IMR-90 (cell line): ENCODE data around the gene DUT. TPM values are rescaled to one million over a fixed set of nuclear protein-coding genes. Genes with fewer than 3 reads are reported as not detected.

Experiments used
- ATAC-seq: fragments of 200-7000 bp; cut with Tn5 transposase; 2 replicates; pipeline ENCODE4 v1.9.1; 2020; ENCODE audit warnings: low read depth, mild to moderate bottlenecking, moderate library complexity
- BruUV-seq: library from RNA; stranded (reverse); fragments of 400-500 nt; replicated peaks from 2 replicates; lab custom pipeline; 2021; lab: Mats Ljungman, UMichigan
- CTCF ChIA-PET: fragments of 300-600 bp; formaldehyde crosslinking; extraction: SDS; loops from one replicate; lab custom pipeline; 2021; ENCODE audit warnings: antibody characterized with exemption; lab: Yijun Ruan, JAX
- POLR2A ChIA-PET: fragments of 300-600 bp; sonication (Branson Sonifier 250); formaldehyde crosslinking; loops from one replicate; lab custom pipeline; 2022; ENCODE audit warnings: antibody characterized with exemption; ENCODE audit not compliant: unreplicated experiment; lab: Charles Lee
- DNase-seq: peaks from one replicate; pipeline ENCODE4 v3.0.0; 2013
- H2AFZ ChIP-seq: replicated peaks from 2 replicates; pipeline ENCODE3; 2013; ENCODE audit warnings: low read length, mild to moderate bottlenecking; ENCODE audit not compliant: poor library complexity
- H2AK5ac ChIP-seq: 2 replicates; pipeline ENCODE4 v1.6.1; 2013; ENCODE audit warnings: low read depth, low read length, inconsistent platforms
- H2AK9ac ChIP-seq: replicated peaks from 2 replicates; pipeline ENCODE3; 2013; ENCODE audit warnings: mild to moderate bottlenecking, low read depth, low read length, moderate library complexity; ENCODE audit not compliant: poor library complexity
- H2BK120ac ChIP-seq: 2 replicates; pipeline ENCODE4 v1.6.1; 2013; ENCODE audit warnings: low read depth, low read length, inconsistent platforms
- H2BK15ac ChIP-seq: 3 replicates; pipeline ENCODE4 v1.6.1; 2013; ENCODE audit warnings: low read depth, low read length, inconsistent platforms
- H2BK20ac ChIP-seq: 2 replicates; pipeline ENCODE4 v1.6.1; 2013; ENCODE audit warnings: low read depth, mild to moderate bottlenecking, inconsistent platforms, low read length, moderate library complexity
- H2BK5ac ChIP-seq: 2 replicates; pipeline ENCODE4 v1.6.1; 2013; ENCODE audit warnings: mild to moderate bottlenecking, low read depth, low read length, inconsistent platforms; ENCODE audit not compliant: poor library complexity, severe bottlenecking
- H3K14ac ChIP-seq: replicated peaks from 2 replicates; pipeline ENCODE4 v1.6.1; 2013; ENCODE audit warnings: low read depth, low read length, inconsistent platforms
- H3K18ac ChIP-seq: 2 replicates; pipeline ENCODE4 v1.6.1; 2013; ENCODE audit warnings: low read depth, low read length, control low read depth
- H3K23ac ChIP-seq: 2 replicates; pipeline ENCODE4 v1.6.1; 2013; ENCODE audit warnings: low read depth, low read length, inconsistent platforms
- H3K27ac ChIP-seq: 2 replicates; pipeline ENCODE4 v1.5.1; 2013; ENCODE audit warnings: mild to moderate bottlenecking, control low read depth, low read length; ENCODE audit not compliant: insufficient read depth
- H3K27me3 ChIP-seq: 2 replicates; pipeline ENCODE4 v1.6.1; 2013; ENCODE audit warnings: low read length; ENCODE audit not compliant: control insufficient read depth, insufficient read depth
- H3K36me3 ChIP-seq: 2 replicates; pipeline ENCODE4 v1.6.1; 2013; ENCODE audit warnings: low read length, mixed read lengths; ENCODE audit not compliant: control insufficient read depth, insufficient read depth
- H3K4ac ChIP-seq: 2 replicates; pipeline ENCODE4 v1.6.1; 2013; ENCODE audit warnings: low read depth, low read length, inconsistent platforms
- H3K4me1 ChIP-seq: 2 replicates; pipeline ENCODE4 v1.6.1; 2013; ENCODE audit warnings: low read length, mixed read lengths; ENCODE audit not compliant: control insufficient read depth, insufficient read depth
- H3K4me2 ChIP-seq: 2 replicates; pipeline ENCODE4 v1.6.1; 2013; ENCODE audit warnings: low read depth, mild to moderate bottlenecking, control low read depth, low read length, moderate library complexity
- H3K4me3 ChIP-seq: 2 replicates; pipeline ENCODE4 v1.5.1; 2013; ENCODE audit warnings: low read depth, mild to moderate bottlenecking, control low read depth, low read length, moderate library complexity; ENCODE audit not compliant: insufficient read depth
- H3K56ac ChIP-seq: 2 replicates; pipeline ENCODE4 v1.6.1; 2013; ENCODE audit warnings: low read length, inconsistent platforms; ENCODE audit not compliant: insufficient read depth; ENCODE audit errors: extremely low read depth
- H3K79me1 ChIP-seq, 2 experiments: 2 replicates each; pipeline ENCODE4 v1.6.1; 2013; ENCODE audit warnings: low read length in 2 of 2, inconsistent platforms in 1 of 2, low read depth in 1 of 2
- H3K9ac ChIP-seq: 2 replicates; pipeline ENCODE4 v1.6.1; 2013; ENCODE audit warnings: low read depth, low read length, control low read depth
- H3K9me1 ChIP-seq: 2 replicates; pipeline ENCODE4 v1.6.1; 2013; ENCODE audit warnings: low read length, inconsistent platforms; ENCODE audit not compliant: insufficient read depth
- H3K9me3 ChIP-seq: 2 replicates; pipeline ENCODE4 v1.6.1; 2013; ENCODE audit warnings: low read length; ENCODE audit not compliant: control insufficient read depth, insufficient read depth
- H4K20me1 ChIP-seq: 2 replicates; pipeline ENCODE4 v1.6.1; 2013; ENCODE audit warnings: low read length, inconsistent platforms; ENCODE audit not compliant: insufficient read depth
- H4K5ac ChIP-seq: 2 replicates; pipeline ENCODE4 v1.6.1; 2013; ENCODE audit warnings: mild to moderate bottlenecking, low read depth, low read length, control low read depth
- H4K8ac ChIP-seq, 2 experiments: 2 replicates each; pipeline ENCODE4 v1.6.1; 2013; ENCODE audit warnings: low read depth in 2 of 2, low read length in 2 of 2, control low read depth in 1 of 2, inconsistent platforms in 1 of 2
- H4K91ac ChIP-seq: 2 replicates; pipeline ENCODE4 v1.6.1; 2013; ENCODE audit warnings: low read depth, low read length, inconsistent platforms; ENCODE audit not compliant: insufficient read depth
- CHD1 ChIP-seq: IDR thresholded peaks from 2 replicates; pipeline ENCODE4 v1.6.1; 2012; ENCODE audit warnings: low read depth, low read length, improper control_type of control experiment
- ELK1 ChIP-seq: fragments of 150-350 bp; IDR thresholded peaks from 2 replicates; pipeline ENCODE4 v1.6.1; 2016; ENCODE audit warnings: low read depth, mild to moderate bottlenecking, low read length, moderate library complexity, borderline replicate concordance
- POLR2A ChIP-seq: IDR thresholded peaks from 2 replicates; pipeline ENCODE4 v1.6.1; 2012; ENCODE audit warnings: mild to moderate bottlenecking, low read depth, low read length
- RCOR1 ChIP-seq: IDR thresholded peaks from 2 replicates; pipeline ENCODE4 v1.6.1; 2012; ENCODE audit warnings: mild to moderate bottlenecking, low read length, improper control_type of control experiment; ENCODE audit not compliant: insufficient replicate concordance
- SMC3 ChIP-seq: fragments of 150-350 bp; IDR thresholded peaks from 2 replicates; pipeline ENCODE4 v1.6.1; 2016; ENCODE audit warnings: low read depth, mild to moderate bottlenecking, antibody characterized with exemption, low read length, moderate library complexity
- USF2 ChIP-seq: fragments of 150-350 bp; IDR thresholded peaks from 2 replicates; pipeline ENCODE4 v1.6.1; 2017; ENCODE audit warnings: mild to moderate bottlenecking, antibody characterized with exemption, low read length, low read depth
- WGBS, 2 experiments: methylation state at CpG; one replicate each; pipeline versions ENCODE4 v1.1.5 to v1.1.7; 2013; ENCODE audit warnings: missing lambda C conversion rate in 2 of 2; ENCODE audit not compliant: insufficient read length in 1 of 2; ENCODE audit errors: extremely low coverage in 2 of 2; 5-methylcytosine and 5-hydroxymethylcytosine counted together
- dilution Hi-C: fragments of 300-500 bp; cut with HindIII; formaldehyde crosslinking; loops from one replicate; pipeline ENCODE4 v1.14.3; 2018; ENCODE audit warnings: low sequenced_read_pairs; ENCODE audit not compliant: unreplicated experiment
- in situ Hi-C: fragments of 300-500 bp; cut with MboI; formaldehyde crosslinking; loops from 3 replicates; pipeline ENCODE4 v1.14.3; 2019; ENCODE audit warnings: low sequenced_read_pairs, inconsistent platforms, mixed read lengths
- intact Hi-C: fragments of 100-400 bp; cut with micrococcal nuclease; formaldehyde crosslinking; loops from 2 replicates; pipeline ENCODE4 v1.10.0; 2022
- polyA plus RNA-seq, 3 experiments: library from polyadenylated mRNA; depleted of rRNA; stranded (reverse); fragments of >200 nt; gene quantifications; 2 replicates each; pipeline ENCODE4 v1.2.3, GENCODE V29; 2012; ENCODE audit warnings: low replicate concordance in 1 of 3
- total RNA-seq: library from RNA; depleted of rRNA; stranded (reverse); fragments of >200 nt; gene quantifications from 2 replicates; pipeline ENCODE4 v1.2.3, GENCODE V29; 2012

The DUT gene
- total and polyA plus RNA-seq, 2 of the 4 experiments (the other 2 are of a cell fraction), result 18.8 to 36.4 TPM

- no CpG with 5 or more reads among the region's 2 CpGs for WGBS, 2 experiments
- H3K18ac ChIP-seq, result no peak overlapping the region
- no peak overlapping the region for H2BK15ac ChIP-seq
- no peak overlapping the region for H4K5ac ChIP-seq
- H2BK5ac ChIP-seq, result no peak overlapping the region
- H3K4ac ChIP-seq, result no peak overlapping the region
- no peak overlapping the region for H3K56ac ChIP-seq
- ATAC-seq (no peak), DNase-seq (no peak)
- no peak overlapping the region for H2AK5ac ChIP-seq
- no peak overlapping the region for H3K27ac ChIP-seq
- H3K14ac ChIP-seq, result no peak overlapping the region
- H3K4me2 ChIP-seq, result no peak overlapping the region
- intact Hi-C loops (no loop called here), dilution Hi-C loops (no loop called here), in situ Hi-C loops (loop anchor here (25.0 kb wide), 1 partner anchor 590 kb away; the partner anchor contains the start of gene SHC4)
- POLR2A ChIA-PET, result no interaction called here
- H2AFZ ChIP-seq, result no peak overlapping the region
- H3K9me1 ChIP-seq, result peaks cover 4% of the 10 kb centered on the region; the same call in 1 of the 2 replicates
- no peaks in the 10 kb centered on the region for H3K79me1 ChIP-seq
- no peak overlapping the region for H3K9ac ChIP-seq
- no peak for TF ChIP-seq RCOR1
- no peak for TF ChIP-seq CHD1
- no peak for TF ChIP-seq USF2
- no peak for TF ChIP-seq SMC3
- no peak for TF ChIP-seq POLR2A
- no peak for TF ChIP-seq ELK1
- no peak overlapping the region for H2AK9ac ChIP-seq
- H3K36me3 ChIP-seq, result no peaks in the 10 kb centered on the region
- H3K27me3 ChIP-seq, result no peaks in the 10 kb centered on the region
- BruUV-seq, result no TSS peak
- CTCF ChIA-PET, result no interaction called here
- H4K91ac ChIP-seq, result no peak overlapping the region
- no peaks in the 10 kb centered on the region for H4K20me1 ChIP-seq
- H2BK120ac ChIP-seq, result no peak overlapping the region
- peaks cover 2% of the 10 kb centered on the region; the same call in 1 of the 2 replicates for H3K4me1 ChIP-seq
- no peak overlapping the region for H3K4me3 ChIP-seq
- no peak overlapping the region for H4K8ac ChIP-seq
- H3K9me3 ChIP-seq, result no peaks in the 10 kb centered on the region
- H3K23ac ChIP-seq, result no peak overlapping the region
- no peak overlapping the region for H2BK20ac ChIP-seq
Measured at GRCh38 chr15:48371961-48372360, 40.7 kb downstream of the DUT start.
